HEK293 (cell line): ENCODE results near the gene PNMA1.

Experiments
- GFI1B ChIP-seq: fragments of 450-650 bp; formaldehyde crosslinking; IDR thresholded peaks from 2 replicates; pipeline ENCODE4 v1.5.1; 2016; ENCODE audit warnings: missing biosample characterization, missing genetic modification characterization
- REPIN1 ChIP-seq: fragments of 450-650 bp; formaldehyde crosslinking; IDR thresholded peaks from 2 replicates; pipeline ENCODE4 v1.5.1; 2017; ENCODE audit warnings: missing biosample characterization, missing genetic modification characterization, low read depth
- ZBTB1 ChIP-seq: fragments of 450-650 bp; formaldehyde crosslinking; IDR thresholded peaks from 2 replicates; pipeline ENCODE4 v1.5.1; 2016; ENCODE audit warnings: missing biosample characterization, missing genetic modification characterization
- ZBTB8A ChIP-seq: fragments of 450-650 bp; formaldehyde crosslinking; IDR thresholded peaks from 2 replicates; pipeline ENCODE4 v1.5.1; 2016; ENCODE audit warnings: missing biosample characterization, missing genetic modification characterization
- ZFP37 ChIP-seq: fragments of 450-650 bp; formaldehyde crosslinking; IDR thresholded peaks from 2 replicates; pipeline ENCODE4 v1.5.1; 2016; ENCODE audit warnings: missing biosample characterization, missing genetic modification characterization
- ZFP69B ChIP-seq: fragments of 450-650 bp; formaldehyde crosslinking; IDR thresholded peaks from 2 replicates; pipeline ENCODE4 v1.5.1; 2016; ENCODE audit warnings: missing biosample characterization, missing genetic modification characterization
- ZNF133 ChIP-seq: fragments of 450-650 bp; formaldehyde crosslinking; IDR thresholded peaks from 2 replicates; pipeline ENCODE4 v1.5.1; 2016; ENCODE audit warnings: missing biosample characterization, missing genetic modification characterization
- ZNF140 ChIP-seq: fragments of 450-650 bp; formaldehyde crosslinking; IDR thresholded peaks from 2 replicates; pipeline ENCODE4 v1.5.1; 2016; ENCODE audit warnings: missing biosample characterization, missing genetic modification characterization
- ZNF169 ChIP-seq: fragments of 450-650 bp; formaldehyde crosslinking; IDR thresholded peaks from 2 replicates; pipeline ENCODE4 v1.5.1; 2016; ENCODE audit warnings: missing biosample characterization, missing genetic modification characterization
- ZNF19 ChIP-seq: fragments of 450-650 bp; formaldehyde crosslinking; IDR thresholded peaks from 2 replicates; pipeline ENCODE4; 2016; ENCODE audit warnings: missing biosample characterization, missing genetic modification characterization, low read depth
- ZNF223 ChIP-seq: fragments of 450-650 bp; formaldehyde crosslinking; IDR thresholded peaks from 2 replicates; pipeline ENCODE4 v1.5.1; 2016; ENCODE audit warnings: missing biosample characterization, missing genetic modification characterization
- ZNF266 ChIP-seq: fragments of 450-650 bp; formaldehyde crosslinking; IDR thresholded peaks from 2 replicates; pipeline ENCODE4 v1.5.1; 2016; ENCODE audit warnings: missing biosample characterization, missing genetic modification characterization, low read depth
- ZNF280D ChIP-seq: fragments of 450-650 bp; formaldehyde crosslinking; IDR thresholded peaks from 2 replicates; pipeline ENCODE4 v1.5.1; 2016; ENCODE audit warnings: missing biosample characterization, missing genetic modification characterization
- ZNF292 ChIP-seq: fragments of 450-650 bp; formaldehyde crosslinking; IDR thresholded peaks from 2 replicates; pipeline ENCODE4 v1.5.1; 2016; ENCODE audit warnings: low read depth, missing biosample characterization, missing genetic modification characterization, borderline replicate concordance
- ZNF391 ChIP-seq: fragments of 450-650 bp; formaldehyde crosslinking; IDR thresholded peaks from 2 replicates; pipeline ENCODE4 v1.5.1; 2016; ENCODE audit warnings: low read depth, missing biosample characterization, missing genetic modification characterization, borderline replicate concordance
- ZNF394 ChIP-seq: fragments of 450-650 bp; formaldehyde crosslinking; IDR thresholded peaks from 2 replicates; pipeline ENCODE4 v1.5.1; 2016; ENCODE audit warnings: missing biosample characterization, missing genetic modification characterization, mild to moderate bottlenecking, moderate library complexity, borderline replicate concordance
- ZNF404 ChIP-seq: fragments of 450-650 bp; formaldehyde crosslinking; IDR thresholded peaks from 2 replicates; pipeline ENCODE4 v1.5.1; 2017; ENCODE audit warnings: missing biosample characterization, missing genetic modification characterization
- ZNF426 ChIP-seq: fragments of 450-650 bp; formaldehyde crosslinking; IDR thresholded peaks from 2 replicates; pipeline ENCODE4 v1.5.1; 2017; ENCODE audit warnings: missing biosample characterization, missing genetic modification characterization, mild to moderate bottlenecking, inconsistent platforms, moderate library complexity
- ZNF433 ChIP-seq: fragments of 450-650 bp; formaldehyde crosslinking; IDR thresholded peaks from 2 replicates; pipeline ENCODE4 v1.5.1; 2016; ENCODE audit warnings: missing biosample characterization, missing genetic modification characterization, low read depth
- ZNF510 ChIP-seq: fragments of 450-650 bp; formaldehyde crosslinking; IDR thresholded peaks from 2 replicates; pipeline ENCODE4 v1.5.1; 2018; ENCODE audit warnings: mild to moderate bottlenecking, missing genetic modification characterization, missing biosample characterization; ENCODE audit not compliant: insufficient replicate concordance
- ZNF514 ChIP-seq: fragments of 450-650 bp; formaldehyde crosslinking; IDR thresholded peaks from 2 replicates; pipeline ENCODE4 v1.5.1; 2016; ENCODE audit warnings: missing biosample characterization, missing genetic modification characterization
- ZNF529 ChIP-seq: fragments of 450-650 bp; formaldehyde crosslinking; IDR thresholded peaks from 2 replicates; pipeline ENCODE4 v1.5.1; 2017; ENCODE audit warnings: missing genetic modification characterization, missing biosample characterization; ENCODE audit not compliant: insufficient replicate concordance
- ZNF530 ChIP-seq: fragments of 450-650 bp; formaldehyde crosslinking; IDR thresholded peaks from 2 replicates; pipeline ENCODE4 v1.5.1; 2016; ENCODE audit warnings: low read depth, missing biosample characterization, missing genetic modification characterization
- ZNF571 ChIP-seq: fragments of 450-650 bp; formaldehyde crosslinking; IDR thresholded peaks from 2 replicates; pipeline ENCODE4 v1.5.0; 2017; ENCODE audit warnings: missing biosample characterization, missing genetic modification characterization
- ZNF645 ChIP-seq: fragments of 450-650 bp; formaldehyde crosslinking; IDR thresholded peaks from 2 replicates; pipeline ENCODE4; 2016; ENCODE audit warnings: missing biosample characterization, missing genetic modification characterization
- ZNF654 ChIP-seq: fragments of 450-650 bp; formaldehyde crosslinking; IDR thresholded peaks from 2 replicates; pipeline ENCODE4 v1.5.1; 2016; ENCODE audit warnings: low read depth, missing biosample characterization, missing genetic modification characterization
- ZNF791 ChIP-seq: fragments of 450-650 bp; formaldehyde crosslinking; IDR thresholded peaks from 2 replicates; pipeline ENCODE4 v1.5.1; 2016; ENCODE audit warnings: missing biosample characterization, missing genetic modification characterization
- ZXDB ChIP-seq: fragments of 450-650 bp; formaldehyde crosslinking; IDR thresholded peaks from 2 replicates; pipeline ENCODE4 v1.5.1; 2016; ENCODE audit warnings: missing biosample characterization, missing genetic modification characterization
- TF ChIP-seq, protein P1 (sequence below): fragments of 450-650 bp; formaldehyde crosslinking; conservative IDR thresholded peaks from 2 replicates; pipeline ENCODE4 v1.5.1; 2016; ENCODE audit warnings: low read depth, missing biosample characterization, missing genetic modification characterization
- TF ChIP-seq, protein P2 (sequence below): fragments of 450-650 bp; formaldehyde crosslinking; IDR thresholded peaks from 2 replicates; pipeline ENCODE4 v1.5.1; 2016; ENCODE audit warnings: missing biosample characterization, missing genetic modification characterization, borderline replicate concordance

PNMA1 gene

DNA sequence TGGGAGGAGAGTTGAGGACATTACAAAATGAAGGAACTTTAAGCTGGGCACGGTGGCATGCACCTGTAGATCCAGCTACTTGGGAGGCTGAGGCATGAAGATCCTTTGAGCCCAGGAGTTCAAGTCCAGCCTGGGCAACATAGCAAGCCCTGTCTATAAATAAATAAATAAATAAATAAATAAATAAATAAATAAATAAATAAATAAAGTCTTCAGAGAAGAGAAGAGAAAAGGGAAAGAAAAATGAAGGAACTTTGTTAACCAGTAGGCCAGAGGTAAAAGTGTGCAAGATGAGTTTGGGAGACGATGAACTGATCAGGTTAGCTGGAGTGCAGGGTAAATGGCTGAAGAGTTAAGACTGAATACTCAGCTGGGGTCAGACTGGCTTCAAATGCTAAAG is 20.1 kb downstream of the PNMA1 start (continued):
- TF ChIP-seq ZBTB8A (tag by site-specific recombination) (peak; percentile 86), ZNF404 (tag by site-specific recombination) (0 out of 2 replicates have a peak, but pooled peaks have one; percentile 38), ZNF19 (0 out of 2 replicates have a peak, but pooled peaks have one; percentile 72), ZNF292 (tag by site-specific recombination) (0 out of 2 replicates have a peak, but pooled peaks have one; percentile 59), ZNF391 (tag by site-specific recombination) (no peak), ZNF140 (tag by site-specific recombination) (peak; percentile 75), ZFP69B (tag by site-specific recombination) (no peak), ZNF394 (tag by site-specific recombination) (peak; percentile 98), REPIN1 (tag by site-specific recombination) (no peak), GFI1B (tag by site-specific recombination) (peak; percentile 44; the same call in 1 of the 2 replicates), ZNF645 (tag by site-specific recombination) (no peak), ZNF530 (0 out of 2 replicates have a peak, but pooled peaks have one; percentile 35), ZBTB1 (tag by site-specific recombination) (peak; percentile 59; the same call in 1 of the 2 replicates), ZNF514 (tag by site-specific recombination) (0 out of 2 replicates have a peak, but pooled peaks have one; percentile 56), ZFP37 (peak; percentile 91), ZNF654 (tag by site-specific recombination) (peak; percentile 60), ZNF433 (tag by site-specific recombination) (peak; percentile 89), ZNF529 (peak; percentile 67), ZNF510 (tag by site-specific recombination) (peak; percentile 81), ZNF266 (peak; percentile 66; the same call in 1 of the 2 replicates), ZNF280D (no peak), ZNF791 (peak; percentile 70; the same call in 1 of the 2 replicates), ZNF133 (tag by site-specific recombination) (no peak), ZNF426 (tag by site-specific recombination) (peak; percentile 98), ZXDB (tag by site-specific recombination) (peak; percentile 87), ZNF223 (tag by site-specific recombination) (0 out of 2 replicates have a peak, but pooled peaks have one; percentile 35), ZNF169 (no peak), ZNF571 (tag by site-specific recombination) (no peak)
- TF ChIP-seq, protein P1, sequence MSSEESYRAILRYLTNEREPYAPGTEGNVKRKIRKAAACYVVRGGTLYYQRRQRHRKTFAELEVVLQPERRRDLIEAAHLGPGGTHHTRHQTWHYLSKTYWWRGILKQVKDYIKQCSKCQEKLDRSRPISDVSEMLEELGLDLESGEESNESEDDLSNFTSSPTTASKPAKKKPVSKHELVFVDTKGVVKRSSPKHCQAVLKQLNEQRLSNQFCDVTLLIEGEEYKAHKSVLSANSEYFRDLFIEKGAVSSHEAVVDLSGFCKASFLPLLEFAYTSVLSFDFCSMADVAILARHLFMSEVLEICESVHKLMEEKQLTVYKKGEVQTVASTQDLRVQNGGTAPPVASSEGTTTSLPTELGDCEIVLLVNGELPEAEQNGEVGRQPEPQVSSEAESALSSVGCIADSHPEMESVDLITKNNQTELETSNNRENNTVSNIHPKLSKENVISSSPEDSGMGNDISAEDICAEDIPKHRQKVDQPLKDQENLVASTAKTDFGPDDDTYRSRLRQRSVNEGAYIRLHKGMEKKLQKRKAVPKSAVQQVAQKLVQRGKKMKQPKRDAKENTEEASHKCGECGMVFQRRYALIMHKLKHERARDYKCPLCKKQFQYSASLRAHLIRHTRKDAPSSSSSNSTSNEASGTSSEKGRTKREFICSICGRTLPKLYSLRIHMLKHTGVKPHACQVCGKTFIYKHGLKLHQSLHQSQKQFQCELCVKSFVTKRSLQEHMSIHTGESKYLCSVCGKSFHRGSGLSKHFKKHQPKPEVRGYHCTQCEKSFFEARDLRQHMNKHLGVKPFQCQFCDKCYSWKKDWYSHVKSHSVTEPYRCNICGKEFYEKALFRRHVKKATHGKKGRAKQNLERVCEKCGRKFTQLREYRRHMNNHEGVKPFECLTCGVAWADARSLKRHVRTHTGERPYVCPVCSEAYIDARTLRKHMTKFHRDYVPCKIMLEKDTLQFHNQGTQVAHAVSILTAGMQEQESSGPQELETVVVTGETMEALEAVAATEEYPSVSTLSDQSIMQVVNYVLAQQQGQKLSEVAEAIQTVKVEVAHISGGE (tag by site-specific recombination) = peak; percentile 88
- TF ChIP-seq, protein P2, sequence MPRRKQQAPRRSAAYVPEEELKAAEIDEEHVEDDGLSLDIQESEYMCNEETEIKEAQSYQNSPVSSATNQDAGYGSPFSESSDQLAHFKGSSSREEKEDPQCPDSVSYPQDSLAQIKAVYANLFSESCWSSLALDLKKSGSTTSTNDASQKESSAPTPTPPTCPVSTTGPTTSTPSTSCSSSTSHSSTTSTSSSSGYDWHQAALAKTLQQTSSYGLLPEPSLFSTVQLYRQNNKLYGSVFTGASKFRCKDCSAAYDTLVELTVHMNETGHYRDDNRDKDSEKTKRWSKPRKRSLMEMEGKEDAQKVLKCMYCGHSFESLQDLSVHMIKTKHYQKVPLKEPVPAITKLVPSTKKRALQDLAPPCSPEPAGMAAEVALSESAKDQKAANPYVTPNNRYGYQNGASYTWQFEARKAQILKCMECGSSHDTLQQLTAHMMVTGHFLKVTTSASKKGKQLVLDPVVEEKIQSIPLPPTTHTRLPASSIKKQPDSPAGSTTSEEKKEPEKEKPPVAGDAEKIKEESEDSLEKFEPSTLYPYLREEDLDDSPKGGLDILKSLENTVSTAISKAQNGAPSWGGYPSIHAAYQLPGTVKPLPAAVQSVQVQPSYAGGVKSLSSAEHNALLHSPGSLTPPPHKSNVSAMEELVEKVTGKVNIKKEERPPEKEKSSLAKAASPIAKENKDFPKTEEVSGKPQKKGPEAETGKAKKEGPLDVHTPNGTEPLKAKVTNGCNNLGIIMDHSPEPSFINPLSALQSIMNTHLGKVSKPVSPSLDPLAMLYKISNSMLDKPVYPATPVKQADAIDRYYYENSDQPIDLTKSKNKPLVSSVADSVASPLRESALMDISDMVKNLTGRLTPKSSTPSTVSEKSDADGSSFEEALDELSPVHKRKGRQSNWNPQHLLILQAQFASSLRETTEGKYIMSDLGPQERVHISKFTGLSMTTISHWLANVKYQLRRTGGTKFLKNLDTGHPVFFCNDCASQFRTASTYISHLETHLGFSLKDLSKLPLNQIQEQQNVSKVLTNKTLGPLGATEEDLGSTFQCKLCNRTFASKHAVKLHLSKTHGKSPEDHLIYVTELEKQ (tag by site-specific recombination) = peak; percentile 15; the same call in 1 of the 2 replicates
